GM12874 (cell line): ENCODE measurements around the gene PROM1.

Source experiments
- TF ChIP-seq, protein P1 (sequence below): IDR thresholded peaks from 2 replicates; pipeline ENCODE4 v1.5.1; 2011; ENCODE audit warnings: low read depth, mild to moderate bottlenecking, control low read depth, low read length, moderate library complexity; ENCODE audit not compliant: insufficient read depth

The PROM1 gene

DNA sequence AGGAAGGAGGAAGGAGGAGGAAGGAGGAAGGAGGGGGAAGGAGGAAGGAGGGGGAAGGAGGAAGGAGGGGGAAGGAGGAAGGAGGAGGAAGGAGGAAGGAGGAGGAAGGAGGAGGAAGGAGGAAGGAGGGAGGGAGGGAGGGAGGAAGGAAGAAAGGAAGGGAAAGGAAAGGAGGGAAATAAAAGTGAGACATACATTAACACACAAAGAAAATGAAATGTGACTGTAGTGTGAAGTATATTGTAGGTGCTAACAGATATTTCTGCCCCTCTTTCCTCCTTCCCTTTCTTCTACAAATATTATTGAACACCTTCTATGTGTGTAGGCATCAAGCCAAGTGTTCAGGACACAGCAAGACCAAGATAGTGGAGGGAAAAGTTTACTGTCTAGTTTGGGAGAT, 26.4 kb upstream of the PROM1 start:
- TF ChIP-seq, protein P1, sequence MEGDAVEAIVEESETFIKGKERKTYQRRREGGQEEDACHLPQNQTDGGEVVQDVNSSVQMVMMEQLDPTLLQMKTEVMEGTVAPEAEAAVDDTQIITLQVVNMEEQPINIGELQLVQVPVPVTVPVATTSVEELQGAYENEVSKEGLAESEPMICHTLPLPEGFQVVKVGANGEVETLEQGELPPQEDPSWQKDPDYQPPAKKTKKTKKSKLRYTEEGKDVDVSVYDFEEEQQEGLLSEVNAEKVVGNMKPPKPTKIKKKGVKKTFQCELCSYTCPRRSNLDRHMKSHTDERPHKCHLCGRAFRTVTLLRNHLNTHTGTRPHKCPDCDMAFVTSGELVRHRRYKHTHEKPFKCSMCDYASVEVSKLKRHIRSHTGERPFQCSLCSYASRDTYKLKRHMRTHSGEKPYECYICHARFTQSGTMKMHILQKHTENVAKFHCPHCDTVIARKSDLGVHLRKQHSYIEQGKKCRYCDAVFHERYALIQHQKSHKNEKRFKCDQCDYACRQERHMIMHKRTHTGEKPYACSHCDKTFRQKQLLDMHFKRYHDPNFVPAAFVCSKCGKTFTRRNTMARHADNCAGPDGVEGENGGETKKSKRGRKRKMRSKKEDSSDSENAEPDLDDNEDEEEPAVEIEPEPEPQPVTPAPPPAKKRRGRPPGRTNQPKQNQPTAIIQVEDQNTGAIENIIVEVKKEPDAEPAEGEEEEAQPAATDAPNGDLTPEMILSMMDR, result no peak

DNA sequence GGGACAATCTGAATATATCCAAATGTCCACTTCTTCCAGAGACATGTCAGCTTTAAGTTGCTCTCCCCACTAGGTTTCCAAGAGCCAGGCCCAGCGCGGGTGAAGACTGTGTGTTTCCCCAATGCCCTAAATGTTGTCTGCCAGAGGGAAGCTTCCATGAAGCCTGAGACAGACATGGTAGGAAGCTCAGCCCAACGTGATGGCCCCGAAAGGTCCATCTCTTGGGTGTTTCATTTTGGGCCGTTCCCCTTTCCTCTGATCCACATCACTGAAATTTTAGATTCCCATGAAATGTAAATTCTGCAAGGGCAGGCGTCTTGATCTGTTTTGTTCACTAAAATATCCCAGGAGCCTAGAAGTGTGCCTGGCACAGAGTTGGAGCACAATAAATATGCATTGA, 25.4 kb upstream of the PROM1 start:
- TF ChIP-seq, protein P1, result no peak

DNA sequence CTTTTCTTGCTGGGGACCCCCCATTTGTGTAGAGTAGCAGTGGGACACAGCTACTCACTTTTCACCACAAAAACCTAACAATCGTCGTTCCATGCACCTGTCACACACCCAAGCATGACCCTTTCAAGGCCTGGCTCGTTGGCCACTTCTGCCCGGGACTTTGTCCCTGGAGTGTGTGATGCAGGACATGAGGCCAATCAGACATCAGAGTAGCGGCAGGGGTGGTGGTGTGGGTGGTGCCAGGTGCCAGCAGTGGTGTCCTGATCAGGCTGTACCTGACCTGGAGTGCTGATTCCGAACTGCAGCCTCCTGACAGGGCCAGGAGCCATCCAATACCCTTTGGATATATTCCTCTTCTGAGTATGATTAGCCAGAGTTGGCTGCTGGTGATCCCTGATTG, 23.1 kb upstream of the PROM1 start:
- TF ChIP-seq, protein P1, result no peak

DNA sequence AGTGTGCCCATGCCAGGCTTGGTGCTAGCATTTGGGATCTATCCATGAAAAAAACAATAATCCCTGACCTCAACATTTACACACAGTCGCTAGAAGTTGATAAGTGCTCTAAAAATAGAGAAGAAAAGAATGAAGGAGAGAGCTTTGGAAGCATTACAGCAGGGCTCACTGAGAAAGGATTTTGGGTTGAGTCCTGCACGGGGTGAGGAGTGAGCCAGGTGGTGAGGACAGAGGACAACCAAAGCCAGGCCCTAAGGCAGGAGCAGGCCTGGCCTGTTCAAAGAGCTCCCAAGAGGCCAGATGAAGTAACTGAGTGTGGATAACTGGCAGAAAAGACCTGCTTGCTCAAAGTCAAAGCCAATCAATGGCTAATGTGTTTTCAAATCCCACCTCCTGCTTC, 20.7 kb upstream of the PROM1 start:
- TF ChIP-seq, protein P1, result no peak

DNA sequence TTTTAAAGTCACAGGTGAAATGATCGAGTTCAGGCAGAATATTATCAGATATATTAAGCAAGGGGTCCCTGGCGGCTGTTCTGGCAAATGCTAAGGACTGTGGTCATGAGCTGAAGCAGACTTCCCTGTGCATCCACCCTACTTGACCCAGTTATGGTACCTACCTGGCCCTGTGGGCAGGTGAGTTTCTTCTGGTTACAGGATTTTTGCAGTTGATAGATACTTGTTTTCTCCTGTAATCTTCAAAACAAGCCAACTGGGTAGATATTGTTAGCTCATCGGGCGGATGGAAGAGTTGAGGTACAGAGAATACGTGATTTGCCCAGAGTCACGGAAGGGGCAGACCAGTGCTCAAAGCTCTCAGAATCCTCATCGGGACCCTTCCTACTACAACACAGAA, 18.5 kb upstream of the PROM1 start:
- TF ChIP-seq, protein P1, result no peak

DNA sequence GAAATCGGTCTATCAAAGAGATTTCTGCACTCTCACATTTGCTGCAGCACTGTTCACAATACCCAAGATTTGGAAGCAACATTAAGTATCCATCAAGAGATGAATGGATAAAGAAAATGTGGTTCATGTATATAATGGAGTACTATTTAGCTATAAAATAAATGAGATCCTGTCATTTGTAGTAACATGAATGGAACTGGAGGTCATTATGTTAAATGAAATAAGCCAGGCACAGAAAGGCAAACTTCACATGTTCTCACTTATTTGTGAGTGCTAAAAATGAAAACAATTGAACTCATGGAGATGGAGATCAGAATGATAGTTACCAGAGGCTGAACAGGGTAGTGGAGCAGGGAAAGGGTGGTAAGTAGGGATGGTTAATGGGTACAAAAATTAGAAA, 17.0 kb upstream of the PROM1 start:
- TF ChIP-seq, protein P1, result no peak

DNA sequence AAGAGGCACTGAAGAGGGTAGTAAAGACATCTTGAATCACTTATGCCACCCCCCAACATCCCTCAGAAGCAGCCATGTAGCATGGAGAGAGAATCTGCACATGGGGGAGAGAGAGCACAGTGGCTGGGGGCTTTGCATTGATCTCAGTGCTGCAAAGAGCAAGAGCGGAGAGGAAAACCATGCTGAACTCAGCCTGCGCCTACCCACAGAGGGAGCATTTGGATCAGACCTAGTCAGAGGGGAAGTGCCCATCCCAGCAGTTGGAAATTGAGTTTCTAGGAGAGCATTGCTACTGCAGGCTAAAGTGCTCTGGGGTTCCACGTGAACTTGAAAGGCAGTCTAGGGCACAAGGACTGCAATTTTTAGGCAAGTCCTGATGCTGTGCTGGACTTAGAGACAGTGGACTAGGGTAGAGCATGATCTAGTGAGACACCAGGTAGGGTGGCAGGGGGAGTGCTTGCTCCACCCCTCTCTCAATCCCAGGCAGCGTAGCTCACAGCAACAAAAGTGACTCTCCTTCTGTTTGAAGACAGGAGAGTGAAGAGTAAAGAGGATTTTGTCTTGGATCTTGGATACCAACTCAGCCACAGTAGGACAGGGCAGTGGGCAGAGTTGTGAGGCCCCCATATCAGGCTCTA, 9.0 kb upstream of the PROM1 start:
- TF ChIP-seq, protein P1, result no peak

DNA sequence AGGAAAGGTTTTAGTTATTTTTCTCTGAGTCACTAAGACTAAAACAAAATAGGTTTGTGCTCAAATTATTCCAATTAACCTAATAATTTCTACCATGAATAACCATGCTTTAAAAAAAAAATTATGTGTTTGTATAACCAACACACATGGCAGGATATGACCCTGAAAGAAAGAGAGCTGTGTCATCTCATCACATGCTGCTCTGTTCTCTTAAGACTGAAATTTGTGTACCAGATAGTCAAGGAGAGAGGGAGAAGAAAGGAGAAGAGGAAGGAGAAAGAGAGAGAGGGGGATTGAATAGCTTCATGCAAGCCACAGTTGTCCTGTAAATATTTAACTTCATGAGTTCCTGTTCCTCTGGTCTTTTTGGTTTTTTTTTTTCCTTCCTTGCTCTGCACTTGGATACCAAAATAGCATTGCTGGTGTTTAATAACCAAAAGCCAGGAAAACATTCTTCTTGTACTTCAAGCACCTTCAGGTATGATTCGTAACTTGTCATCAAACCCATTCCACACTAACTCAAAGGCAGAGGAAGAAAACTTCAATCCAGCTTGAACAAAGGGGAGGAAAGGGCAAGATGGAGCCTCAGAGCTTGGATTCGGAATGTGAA, 6.4 kb upstream of the PROM1 start:
- TF ChIP-seq, protein P1, result no peak
